ENCODE results near the gene SASH1. TPM values are rescaled to one million over a fixed set of nuclear protein-coding genes. Genes with fewer than 3 reads are reported as not detected.

The SASH1 gene
- total and polyA plus RNA-seq, 2 of the 8 experiments (the other 6 are each of a cell fraction or from before 2014, with no cell fraction given) = 6.0 to 20.2 TPM

- Histone ChIP-seq H3K56ac (replicated peaks; ENCODE audit: insufficient read length, low read depth, low read length) (no peak overlapping the region), H2AFZ (ENCODE audit: low read length) (no peak overlapping the region), H2AK5ac (ENCODE audit: low read depth, low read length) (no peak overlapping the region), H2BK5ac (ENCODE audit: low read depth, low read length) (no peak overlapping the region), H3K4me1 (replicated peaks in 1 of 4; ENCODE audit: control insufficient read depth in 3 of 4, insufficient read depth in 4 of 4, low read length in 3 of 4) (peaks cover 0 to 5% (median under 1%) of the 10 kb centered on the region in 4 experiments; a peak in 1 of 7 replicates), H3K27me3 (replicated peaks in 1 of 4; ENCODE audit: control insufficient read depth in 3 of 4, extremely low read depth in 1 of 4, insufficient read depth in 3 of 4, low read length in 3 of 4) (no peaks in the 10 kb centered on the region), H3K9ac (replicated peaks in 1 of 4; ENCODE audit: extremely low read depth in 1 of 4, low read depth in 3 of 4, low read length in 3 of 4) (no peak overlapping the region), H3K23ac (ENCODE audit: insufficient read length) (no peak overlapping the region), H3K4me2 (ENCODE audit: insufficient read depth in 1 of 2, low read depth in 2 of 2, low read length in 2 of 2) (no peak overlapping the region), H3K14ac (ENCODE audit: insufficient read length) (no peak overlapping the region), H2BK12ac (ENCODE audit: low read depth, low read length) (no peak overlapping the region), H3K79me1 (ENCODE audit: low read depth, low read length) (peaks cover 5% of the 10 kb centered on the region), H2BK20ac (ENCODE audit: low read length) (no peak overlapping the region), H4K5ac (ENCODE audit: insufficient read length, low read depth, low read length) (no peak overlapping the region), H3K36me3 (ENCODE audit: control insufficient read depth in 2 of 4, insufficient read depth in 4 of 4, low read length in 3 of 4) (peaks cover 0 to 9% (median 0%) of the 10 kb centered on the region in 4 experiments; a peak in 3 of 8 replicates), H4K8ac (ENCODE audit: extremely low read depth, insufficient read depth, low read length) (no peak overlapping the region), H4K91ac (replicated peaks; ENCODE audit: insufficient read length, low read length) (no peak overlapping the region), H3K18ac (ENCODE audit: extremely low read depth, low read length) (no peak overlapping the region), H3K23me2 (ENCODE audit: low read depth, low read length) (no peaks in the 10 kb centered on the region), H4K20me1 (replicated peaks in 1 of 2; ENCODE audit: control insufficient read depth in 1 of 2, insufficient read depth in 2 of 2, low read length in 2 of 2) (peaks cover 2 to 3% of the 10 kb centered on the region in 2 experiments), H2BK15ac (ENCODE audit: low read length) (no peak overlapping the region), H3K27ac (ENCODE audit: low read depth, low read length) (no peak overlapping the region), H3K4ac (replicated peaks; ENCODE audit: insufficient read length, low read depth, low read length) (no peak overlapping the region), H3K4me3 (ENCODE audit: extremely low read depth in 1 of 4, insufficient read depth in 2 of 4, low read depth in 3 of 4, low read length in 4 of 4) (no peak overlapping the region), H3K79me2 (ENCODE audit: control insufficient read depth in 1 of 2, insufficient read depth in 2 of 2, low read length in 2 of 2) (peaks cover 0 to 25% of the 10 kb centered on the region in 2 experiments; a peak in 2 of 4 replicates), H2BK120ac (replicated peaks; ENCODE audit: low read depth, low read length) (no peak overlapping the region), H3K9me3 (ENCODE audit: insufficient read depth in 2 of 2, low read depth in 1 of 2, low read length in 1 of 2) (no peaks in the 10 kb centered on the region)
- DNase-seq (ENCODE audit: low read depth in 1 of 2, low spot score in 2 of 2) (no peak), FAIRE-seq (no peak)
- POLR2A ChIA-PET (ENCODE audit: partially characterized antibody) = interaction anchor here (1.1 to 1.7 kb wide), 2 partner anchors 10 to 80 kb away, joined by 3 to 5 read pairs; no protein-coding TSS in a partner anchor
- CTCF ChIA-PET (ENCODE audit: partially characterized antibody) = interaction anchor here (0.8 to 1.1 kb wide), 4 partner anchors 7 to 74 kb away, joined by 3 to 5 read pairs (median 4); no protein-coding TSS in a partner anchor
- 99% methylated on average over 12 of the region's 12 CpGs; no CpG with 5 or more reads in 1 of the 2 experiments for WGBS, 2 experiments (ENCODE audit: extremely low coverage in 1 of 2, insufficient coverage in 1 of 2, insufficient read length in 1 of 2, insufficient replicate concordance in 2 of 2, low coverage in 1 of 2, low lambda C conversion rate in 2 of 2, missing lambda C conversion rate in 1 of 2)
- TF ChIP-seq KDM5A (IDR thresholded peaks at IDR 0.05; ENCODE audit: low read length) = no peak
- TF ChIP-seq RAD21 (IDR thresholded peaks at IDR 0.05 in 1 of 2, conservative IDR thresholded peaks at IDR 0.05 in 1 of 2; ENCODE audit: low read depth in 2 of 2, low read length in 2 of 2) = no peak
- TF ChIP-seq BACH1 (IDR thresholded peaks at IDR 0.05; ENCODE audit: low read length) = no peak
- no peak for TF ChIP-seq YY1 (IDR thresholded peaks at IDR 0.05; ENCODE audit: low read depth, low read length)
- no peak for TF ChIP-seq CBX8 (IDR thresholded peaks at IDR 0.05; ENCODE audit: borderline replicate concordance, low read depth, low read length)
- no peak for TF ChIP-seq TAF1 (IDR thresholded peaks at IDR 0.05; ENCODE audit: low read depth, low read length)
- no peak for TF ChIP-seq FOSL1 (IDR thresholded peaks at IDR 0.05; ENCODE audit: insufficient read depth, low read depth, low read length)
- TF ChIP-seq SUZ12 (IDR thresholded peaks at IDR 0.05; ENCODE audit: low read length) = no peak
- TF ChIP-seq KDM4A (IDR thresholded peaks at IDR 0.05; ENCODE audit: low read depth, low read length, severe bottlenecking) = no peak
- TF ChIP-seq USF2 (IDR thresholded peaks at IDR 0.05; ENCODE audit: low read length) = no peak
- no peak for TF ChIP-seq CBX5 (IDR thresholded peaks at IDR 0.05; ENCODE audit: low read depth, low read length)
- no peak for TF ChIP-seq CHD1 (IDR thresholded peaks at IDR 0.05; ENCODE audit: low read depth, low read length)
Observed at GRCh38 chr6:148389917-148390316, 47.3 kb downstream of the SASH1 start.

Data from H1 (cell line).